GM23338 (cell line): ENCODE measurements around the gene XPC. TPM values are rescaled to one million over a fixed set of nuclear protein-coding genes. Genes with fewer than 3 reads are reported as not detected.

ENCODE experiments used
- ATAC-seq: fragments of 200-7000 bp; cut with Tn5 transposase; 3 replicates; pipeline ENCODE4 v1.9.1; 2020
- DNase-seq: peaks from one replicate; pipeline ENCODE4 v3.0.0-alpha.2; 2015; ENCODE audit warnings: low spot score
- H2AFZ ChIP-seq: fragments of 200-600 bp; sonication (generic); 2 replicates; pipeline ENCODE4 v1.8.0; 2016; ENCODE audit warnings: antibody characterized with exemption, mild to moderate bottlenecking, moderate library complexity
- H3F3A ChIP-seq: fragments of 200-600 bp; sonication (generic); replicated peaks from 2 replicates; pipeline ENCODE4 v1.8.0; 2017; ENCODE audit warnings: antibody characterized with exemption, mixed run types, low read depth
- H3K27ac ChIP-seq: fragments of 200-600 bp; sonication (generic); 2 replicates; pipeline ENCODE4 v1.6.1; 2016; ENCODE audit warnings: low read depth
- H3K27me3 ChIP-seq: fragments of 200-600 bp; sonication (generic); 2 replicates; pipeline ENCODE4 v1.8.0; 2016; ENCODE audit warnings: mild to moderate bottlenecking, mixed run types, moderate library complexity; ENCODE audit not compliant: insufficient read depth
- H3K36me3 ChIP-seq: fragments of 200-600 bp; sonication (generic); 2 replicates; pipeline ENCODE4 v1.8.0; 2016; ENCODE audit warnings: mild to moderate bottlenecking; ENCODE audit not compliant: insufficient read depth
- H3K4me1 ChIP-seq: fragments of 200-600 bp; sonication (generic); 2 replicates; pipeline ENCODE4 v1.8.0; 2016; ENCODE audit warnings: mild to moderate bottlenecking, moderate library complexity; ENCODE audit not compliant: insufficient read depth
- H3K4me2 ChIP-seq: fragments of 200-600 bp; sonication (generic); 2 replicates; pipeline ENCODE4 v1.7.1; 2017; ENCODE audit warnings: mixed run types
- H3K4me3 ChIP-seq: fragments of 200-600 bp; sonication (generic); 2 replicates; pipeline ENCODE4 v1.6.1; 2016; ENCODE audit warnings: mixed run types
- H3K79me2 ChIP-seq: fragments of 200-600 bp; sonication (generic); replicated peaks from 2 replicates; pipeline ENCODE4 v1.8.0; 2017; ENCODE audit warnings: mild to moderate bottlenecking; ENCODE audit not compliant: insufficient read depth
- H3K9me2 ChIP-seq: fragments of 200-600 bp; sonication (generic); 2 replicates; pipeline ENCODE4 v1.8.0; 2017; ENCODE audit not compliant: insufficient read depth
- H4K20me1 ChIP-seq: fragments of 200-600 bp; sonication (generic); replicated peaks from 2 replicates; pipeline ENCODE4 v1.8.0; 2017; ENCODE audit warnings: mild to moderate bottlenecking; ENCODE audit not compliant: insufficient read depth
- H3K27ac Mint-ChIP-seq: 2 replicates; pipeline ENCODE4 v1.8.0; 2020; ENCODE audit warnings: inconsistent platforms, mild to moderate bottlenecking, moderate library complexity, mixed read lengths
- H3K27me3 Mint-ChIP-seq: 3 replicates; pipeline ENCODE4 v1.8.0; 2022; ENCODE audit warnings: low read depth, mild to moderate bottlenecking, moderate library complexity, mixed read lengths, inconsistent platforms; ENCODE audit not compliant: insufficient read depth, poor library complexity
- H3K36me3 Mint-ChIP-seq: 3 replicates; pipeline ENCODE4 v1.8.0; 2021; ENCODE audit warnings: low read depth, mild to moderate bottlenecking, inconsistent platforms, moderate library complexity, mixed read lengths
- H3K4me1 Mint-ChIP-seq: 3 replicates; pipeline ENCODE4 v1.8.0; 2020; ENCODE audit warnings: mild to moderate bottlenecking, inconsistent platforms, mixed read lengths
- H3K4me3 Mint-ChIP-seq: 3 replicates; pipeline ENCODE4 v1.8.0; 2021; ENCODE audit warnings: moderate library complexity, mild to moderate bottlenecking, inconsistent platforms, mixed read lengths
- H3K9me3 Mint-ChIP-seq: 3 replicates; pipeline ENCODE4 v1.8.0; 2020; ENCODE audit warnings: moderate library complexity, mild to moderate bottlenecking, inconsistent platforms, mixed read lengths
- CREB1 ChIP-seq: fragments of 250-450 bp; sonication (Bioruptor Pico); IDR thresholded peaks from 2 replicates; pipeline ENCODE4 v1.5.0; 2020; ENCODE audit warnings: low read depth, mild to moderate bottlenecking, moderate library complexity
- CTCF ChIP-seq, 2 experiments: fragments of 200-600 bp in 1 of 2; sonication (generic) in 1 of 2; conservative IDR thresholded peaks; 2 replicates each; pipeline versions ENCODE4 v1.5.1 to v1.6.1; 2016 to 2017; ENCODE audit warnings: antibody characterized with exemption in 2 of 2, low read depth in 2 of 2, mild to moderate bottlenecking in 2 of 2, moderate library complexity in 1 of 2
- ETS1 ChIP-seq: IDR thresholded peaks from 2 replicates; pipeline ENCODE4 v1.6.1; 2016; ENCODE audit warnings: antibody characterized with exemption
- EZH2 ChIP-seq: fragments of 200-600 bp; sonication (generic); IDR thresholded peaks from one replicate; pipeline ENCODE4 v1.8.0; 2017; ENCODE audit warnings: antibody characterized with exemption, mild to moderate bottlenecking, low read depth; ENCODE audit not compliant: unreplicated experiment
- EZH2phosphoT487 ChIP-seq: fragments of 200-600 bp; sonication (generic); IDR thresholded peaks from one replicate; pipeline ENCODE4 v1.8.1; 2018; ENCODE audit warnings: antibody characterized with exemption; ENCODE audit not compliant: unreplicated experiment
- JUNB ChIP-seq: IDR thresholded peaks from one replicate; pipeline ENCODE4 v1.6.1; 2016; ENCODE audit warnings: antibody characterized with exemption; ENCODE audit not compliant: unreplicated experiment
- NANOG ChIP-seq: IDR thresholded peaks from 2 replicates; pipeline ENCODE4 v1.6.1; 2016; ENCODE audit warnings: antibody characterized with exemption, borderline replicate concordance
- POLR2AphosphoS5 ChIP-seq: IDR thresholded peaks from 2 replicates; pipeline ENCODE4 v1.6.1; 2016; ENCODE audit warnings: antibody characterized with exemption, low read depth
- REST ChIP-seq: IDR thresholded peaks from one replicate; pipeline ENCODE4 v1.6.1; 2018; ENCODE audit warnings: antibody characterized with exemption; ENCODE audit not compliant: unreplicated experiment
- STAT1 ChIP-seq: IDR thresholded peaks from one replicate; pipeline ENCODE4 v1.6.1; 2016; ENCODE audit warnings: antibody characterized with exemption; ENCODE audit not compliant: unreplicated experiment
- ZNF114 ChIP-seq: fragments of 250-450 bp; sonication (Bioruptor Pico); IDR thresholded peaks from 2 replicates; pipeline ENCODE4 v1.5.0; 2020; ENCODE audit warnings: mild to moderate bottlenecking, moderate library complexity
- ZNF331 ChIP-seq: fragments of 250-450 bp; sonication (Bioruptor Pico); IDR thresholded peaks from 2 replicates; pipeline ENCODE4 v1.5.0; 2020; ENCODE audit warnings: low read depth, mild to moderate bottlenecking, moderate library complexity
- ZNF462 ChIP-seq: fragments of 250-450 bp; sonication (Bioruptor Pico); IDR thresholded peaks from 2 replicates; pipeline ENCODE4 v1.5.0; 2020; ENCODE audit warnings: mild to moderate bottlenecking, moderate library complexity
- polyA plus RNA-seq: library from polyadenylated mRNA; unstranded; fragments of >200 nt; fragmentation: Nextera tagmentation; extraction: Ambion mirVana; gene quantifications from 2 replicates; pipeline ENCODE4 v1.2.1, GENCODE V29; 2016
- total RNA-seq: library from RNA; depleted of rRNA; stranded (reverse); fragments of >200 nt; shearing (Covaris generic); gene quantifications from 2 replicates; pipeline ENCODE4 v1.2.3, GENCODE V29; 2014

The XPC gene
- total and polyA plus RNA-seq, 2 experiments from 2014 or later = 34.9 to 41.5 TPM

- DNase-seq (no peak), ATAC-seq (no peak)
- peaks cover 48% of the 10 kb centered on the region for H3K79me2 ChIP-seq
- peaks cover 30% of the 10 kb centered on the region for H3K36me3 Mint-ChIP-seq
- H3K4me3 Mint-ChIP-seq = peak overlapping the region; percentile 98; the same call in 1 of the 3 replicates
- TF ChIP-seq CREB1 (no peak), ZNF331 (no peak), ZNF462 (no peak), STAT1 (no peak), CTCF (conservative IDR thresholded peaks at IDR 0.05; ENCODE audit: low read depth in 2 of 2) (no peak), NANOG (no peak), ZNF114 (CRISPR knock-in tag) (no peak), ETS1 (no peak), POLR2AphosphoS5 (no peak), REST (no peak), EZH2 (no peak), JUNB (no peak), EZH2phosphoT487 (no peak)
- H4K20me1 ChIP-seq = peaks cover 12% of the 10 kb centered on the region
- H3K27me3 Mint-ChIP-seq = peaks cover 22% of the 10 kb centered on the region
- no peaks in the 10 kb centered on the region for H3F3A ChIP-seq
- H3K4me1 ChIP-seq = peaks cover 24% of the 10 kb centered on the region
- H3K9me3 Mint-ChIP-seq = peaks cover 9% of the 10 kb centered on the region
- no peak overlapping the region for H3K27ac ChIP-seq
- no peaks in the 10 kb centered on the region for H3K27me3 ChIP-seq
- H3K4me3 ChIP-seq = no peak overlapping the region
- no peak overlapping the region for H3K27ac Mint-ChIP-seq
- peaks cover 44% of the 10 kb centered on the region for H3K4me1 Mint-ChIP-seq
- H2AFZ ChIP-seq = no peak overlapping the region
- no peaks in the 10 kb centered on the region for H3K36me3 ChIP-seq
- H3K4me2 ChIP-seq = no peak overlapping the region
- H3K9me2 ChIP-seq = no peaks in the 10 kb centered on the region
Measured at GRCh38 chr3:14122301-14122700, 56.1 kb downstream of the XPC start.
